ENCODE results near the gene ARPC1B.
"Not testable (repeated sequence)": the region's sequence is repeated elsewhere in the genome, so short reads cannot be mapped to it uniquely, and the experiment has no call there.

The ARPC1B gene

GRCh38 chr7:99366646-99367045 lies 7.9 kb upstream of the ARPC1B start:
- DNase-seq (ENCODE audit: low read depth in 2 of 3, low spot score in 2 of 3): no peak

- DNase-seq (ENCODE audit: low read depth in 2 of 3, low spot score in 2 of 3): no peak
These were observed 5.7 kb upstream of the ARPC1B start for GRCh38 chr7:99368750-99369389.

- DNase-seq (ENCODE audit: low read depth in 2 of 3, low spot score in 2 of 3): no peak
These were observed 4.7 kb upstream of the ARPC1B start for GRCh38 chr7:99369767-99370391.

GRCh38 chr7:99371376-99371920 lies 3.1 kb upstream of the ARPC1B start:
- DNase-seq (ENCODE audit: low read depth in 2 of 3, low spot score in 2 of 3): no peak

GRCh38 chr7:99372275-99373090 lies 2.0 kb upstream of the ARPC1B start:
- DNase-seq (ENCODE audit: low read depth in 2 of 3, low spot score in 2 of 3): no peak

GRCh38 chr7:99373091-99374066 lies 1.2 kb upstream of the ARPC1B start:
- no peak for DNase-seq (ENCODE audit: low read depth in 2 of 3, low spot score in 2 of 3)

- DNase-seq (ENCODE audit: low read depth in 2 of 3, low spot score in 2 of 3): peak in 2 of 3 experiments; percentile 47 to 57
These were observed 709 bp downstream of the ARPC1B start for GRCh38 chr7:99375070-99375807.

- DNase-seq (ENCODE audit: low read depth in 2 of 3, low spot score in 2 of 3): no peak
These were observed 4.6 kb downstream of the ARPC1B start for GRCh38 chr7:99379043-99379577.

- not testable (repeated sequence) for DNase-seq (ENCODE audit: low read depth in 2 of 3, low spot score in 2 of 3)
These were observed 5.1 kb downstream of the ARPC1B start for GRCh38 chr7:99379693-99380031.

GRCh38 chr7:99380032-99380822 lies 5.7 kb downstream of the ARPC1B start:
- no peak for DNase-seq (ENCODE audit: low read depth in 2 of 3, low spot score in 2 of 3)

- DNase-seq (ENCODE audit: low read depth in 2 of 3, low spot score in 2 of 3): peak; percentile 56 to 81 (median 70)
These were observed 6.5 kb downstream of the ARPC1B start for GRCh38 chr7:99380823-99381663.

- DNase-seq (ENCODE audit: low read depth in 2 of 3, low spot score in 2 of 3): no peak
These were observed 7.1 kb downstream of the ARPC1B start for GRCh38 chr7:99381664-99382075.

- DNase-seq (ENCODE audit: low read depth in 2 of 3, low spot score in 2 of 3): no peak
These were observed 8.7 kb downstream of the ARPC1B start for GRCh38 chr7:99383203-99383602.

GRCh38 chr7:99383791-99384370 lies 9.4 kb downstream of the ARPC1B start:
- no peak for DNase-seq (ENCODE audit: low read depth in 2 of 3, low spot score in 2 of 3)

GRCh38 chr7:99384523-99384922 lies 10.0 kb downstream of the ARPC1B start:
- DNase-seq (ENCODE audit: low read depth in 2 of 3, low spot score in 2 of 3): no peak

GRCh38 chr7:99385564-99385963 lies 11.0 kb downstream of the ARPC1B start:
- DNase-seq (ENCODE audit: low read depth in 2 of 3, low spot score in 2 of 3): no peak

- no peak for DNase-seq (ENCODE audit: low read depth in 2 of 3, low spot score in 2 of 3)
These were observed 12.2 kb downstream of the ARPC1B start for GRCh38 chr7:99386584-99387238.

Measured in activated CD8-positive, alpha-beta memory T cell treated with anti-CD3 and anti-CD28 coated beads for 48 hours (primary cell).